Suprapubic skin (tissue), 4 donors: ENCODE measurements around the gene POLR1A.
A peak's percentile ranks its signal among the peaks of the same experiment; 100 is the strongest.

Experiments
- EP300 ChIP-seq: sonication (generic); formaldehyde crosslinking; IDR thresholded peaks from one replicate; pipeline ENCODE4 v1.6.1; 2017; ENCODE audit warnings: antibody characterized with exemption
- POLR2A ChIP-seq, 2 donors: fragments of 450-650 bp; IDR thresholded peaks; one replicate each; pipeline ENCODE4 v1.6.1; 2017; ENCODE audit warnings: antibody characterized with exemption in 2 of 2, mild to moderate bottlenecking in 2 of 2, moderate library complexity in 2 of 2
- POLR2AphosphoS5 ChIP-seq, 3 donors: sonication (generic); formaldehyde crosslinking; IDR thresholded peaks; one replicate each; pipeline ENCODE4 v1.6.1; 2017; ENCODE audit warnings: antibody characterized with exemption in 3 of 3
- TF ChIP-seq, protein P1 (sequence below), 2 donors: fragments of 200-600 bp in 1 of 2; fragments of 450-650 bp in 1 of 2; sonication (generic) in 1 of 2; IDR thresholded peaks; one replicate each; pipeline ENCODE4 v1.5.1; 2016 to 2019; ENCODE audit warnings: antibody characterized with exemption in 2 of 2, mild to moderate bottlenecking in 1 of 2, moderate library complexity in 1 of 2

- TF ChIP-seq POLR2A (IDR thresholded peaks at IDR 0.05) = no peak
- TF ChIP-seq, protein P1, sequence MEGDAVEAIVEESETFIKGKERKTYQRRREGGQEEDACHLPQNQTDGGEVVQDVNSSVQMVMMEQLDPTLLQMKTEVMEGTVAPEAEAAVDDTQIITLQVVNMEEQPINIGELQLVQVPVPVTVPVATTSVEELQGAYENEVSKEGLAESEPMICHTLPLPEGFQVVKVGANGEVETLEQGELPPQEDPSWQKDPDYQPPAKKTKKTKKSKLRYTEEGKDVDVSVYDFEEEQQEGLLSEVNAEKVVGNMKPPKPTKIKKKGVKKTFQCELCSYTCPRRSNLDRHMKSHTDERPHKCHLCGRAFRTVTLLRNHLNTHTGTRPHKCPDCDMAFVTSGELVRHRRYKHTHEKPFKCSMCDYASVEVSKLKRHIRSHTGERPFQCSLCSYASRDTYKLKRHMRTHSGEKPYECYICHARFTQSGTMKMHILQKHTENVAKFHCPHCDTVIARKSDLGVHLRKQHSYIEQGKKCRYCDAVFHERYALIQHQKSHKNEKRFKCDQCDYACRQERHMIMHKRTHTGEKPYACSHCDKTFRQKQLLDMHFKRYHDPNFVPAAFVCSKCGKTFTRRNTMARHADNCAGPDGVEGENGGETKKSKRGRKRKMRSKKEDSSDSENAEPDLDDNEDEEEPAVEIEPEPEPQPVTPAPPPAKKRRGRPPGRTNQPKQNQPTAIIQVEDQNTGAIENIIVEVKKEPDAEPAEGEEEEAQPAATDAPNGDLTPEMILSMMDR (IDR thresholded peaks at IDR 0.05) = peak in 1 of 2 donors; percentile 37
- TF ChIP-seq POLR2AphosphoS5 (IDR thresholded peaks at IDR 0.05) = no peak
- no peak for TF ChIP-seq EP300
Observed at GRCh38 chr2:86078774-86079545, 26.7 kb downstream of the POLR1A start.
